ENCODE measurements around the gene LRP1B. TPM values are rescaled to one million over a fixed set of nuclear protein-coding genes. Genes with fewer than 3 reads are reported as not detected.

The LRP1B gene
- total and polyA plus RNA-seq, 5 donors from 2014 or later: not detected

DNA sequence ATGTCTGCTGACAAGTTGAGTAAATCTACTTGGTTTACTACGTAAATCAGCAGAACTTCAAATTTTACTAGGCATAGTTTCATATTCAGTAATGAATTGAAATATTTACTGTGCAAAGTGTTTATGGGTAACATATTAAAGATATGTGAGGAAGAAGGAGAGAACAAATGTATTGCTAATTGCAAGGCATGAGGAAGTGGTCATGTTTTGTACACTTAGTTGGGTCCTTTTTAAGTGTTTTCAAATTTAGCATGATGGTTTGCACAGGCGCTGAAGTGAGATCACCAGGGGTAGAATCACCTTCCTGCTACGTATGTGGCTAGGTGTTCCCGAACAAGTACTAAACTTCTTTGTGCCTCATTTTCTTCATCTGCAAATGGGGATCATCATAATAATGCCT lies 1534.4 kb downstream of the LRP1B start:
- no peaks in the 10 kb centered on the region for H3K27me3 Mint-ChIP-seq
- ATAC-seq (ENCODE audit: low read depth in 2 of 2) (no peak), DNase-seq (no peak)
- no peak overlapping the region for H3K27ac Mint-ChIP-seq
- H3K27me3 ChIP-seq (ENCODE audit: control insufficient read depth, insufficient read depth, low read length): no peaks in the 10 kb centered on the region
- no peaks in the 10 kb centered on the region for H3K9me3 ChIP-seq (ENCODE audit: control insufficient read depth in 2 of 2, low read length in 2 of 2)
- no peak overlapping the region for H3K27ac ChIP-seq (ENCODE audit: insufficient read depth, low read length, poor library complexity, severe bottlenecking)
- no peaks in the 10 kb centered on the region for H3K36me3 Mint-ChIP-seq
- H3K9me3 Mint-ChIP-seq: peaks cover 0 to 10% (median 0%) of the 10 kb centered on the region in 7 donors
- no peaks in the 10 kb centered on the region for H3K4me1 ChIP-seq (ENCODE audit: control insufficient read depth, insufficient read depth, low read length, poor library complexity, severe bottlenecking)
- no peak overlapping the region for H3K4me3 Mint-ChIP-seq
- H3K36me3 ChIP-seq (ENCODE audit: control insufficient read depth, insufficient read depth, low read length): no peaks in the 10 kb centered on the region
- no peaks in the 10 kb centered on the region for H3K4me1 Mint-ChIP-seq
- no peak overlapping the region for H3K4me3 ChIP-seq (ENCODE audit: low read depth, low read length)

DNA sequence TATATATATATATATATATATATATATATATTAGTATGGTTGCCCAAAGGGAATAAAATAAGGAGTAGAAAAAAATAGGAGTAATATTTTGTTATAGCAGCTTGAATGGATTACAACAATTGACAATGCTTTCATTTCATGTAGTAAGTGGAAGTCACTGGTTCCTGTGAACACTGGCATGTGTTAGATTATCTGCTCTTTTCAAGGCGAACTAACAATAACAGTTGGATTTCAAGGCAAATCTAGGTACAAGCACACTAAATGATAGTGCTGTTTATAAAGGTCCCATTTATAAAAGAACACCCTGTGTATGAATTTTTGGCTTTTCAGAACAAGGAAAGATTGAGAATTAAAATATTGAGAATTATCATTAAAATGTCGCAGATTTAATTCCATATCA lies 1535.7 kb downstream of the LRP1B start:
- Mint-ChIP-seq H3K4me1 (no peaks in the 10 kb centered on the region), H3K36me3 (no peaks in the 10 kb centered on the region), H3K4me3 (no peak overlapping the region), H3K27me3 (no peaks in the 10 kb centered on the region), H3K27ac (no peak overlapping the region), H3K9me3 (peaks cover 0 to 10% (median 2%) of the 10 kb centered on the region in 7 donors)
- Histone ChIP-seq H3K36me3 (ENCODE audit: control insufficient read depth, insufficient read depth, low read length) (no peaks in the 10 kb centered on the region), H3K4me1 (ENCODE audit: control insufficient read depth, insufficient read depth, low read length, poor library complexity, severe bottlenecking) (no peaks in the 10 kb centered on the region), H3K4me3 (ENCODE audit: low read depth, low read length) (no peak overlapping the region), H3K27ac (ENCODE audit: insufficient read depth, low read length, poor library complexity, severe bottlenecking) (no peak overlapping the region), H3K27me3 (ENCODE audit: control insufficient read depth, insufficient read depth, low read length) (no peaks in the 10 kb centered on the region), H3K9me3 (ENCODE audit: control insufficient read depth in 2 of 2, low read length in 2 of 2) (no peaks in the 10 kb centered on the region)
- DNase-seq: no peak
- ATAC-seq (ENCODE audit: low read depth in 2 of 2): no peak

DNA sequence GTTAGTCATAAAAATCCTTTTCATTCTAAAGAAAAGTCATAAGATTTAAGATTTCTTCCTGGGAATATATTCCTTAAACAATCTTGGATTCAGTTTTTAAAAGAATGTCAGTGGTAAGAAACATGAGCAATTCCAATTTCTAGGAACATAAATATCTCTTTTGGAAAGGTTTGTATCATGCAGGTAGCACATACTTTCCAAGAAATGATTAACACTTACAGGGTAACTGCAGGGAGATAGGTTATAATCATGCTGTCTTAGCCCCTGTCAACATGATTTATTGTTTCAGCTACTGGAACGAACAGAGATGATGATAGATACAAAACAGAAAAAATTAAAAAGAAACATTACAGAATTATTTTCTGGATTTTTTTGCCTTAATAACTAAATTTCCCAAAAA lies 1537.7 kb downstream of the LRP1B start:
- peaks cover 0 to 10% (median 5%) of the 10 kb centered on the region in 7 donors for H3K9me3 Mint-ChIP-seq

DNA sequence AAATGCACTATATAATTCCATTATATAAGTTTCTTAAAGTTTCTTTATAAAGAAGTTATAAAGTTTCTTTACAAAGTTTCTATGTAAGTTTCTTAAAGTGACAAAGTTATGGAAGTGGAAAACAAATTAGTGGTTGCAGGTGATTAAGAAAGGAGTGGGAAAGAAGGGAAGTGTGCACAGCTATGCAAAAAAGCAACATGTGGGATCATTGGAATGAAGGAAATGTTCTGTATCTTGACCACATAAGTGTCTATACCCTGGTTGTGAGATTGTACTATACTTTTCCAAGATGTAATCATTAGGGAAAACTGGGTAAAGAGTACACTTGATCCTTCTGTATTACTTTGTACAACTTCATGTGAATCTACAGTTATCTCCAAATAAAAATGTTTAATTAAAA lies 1541.1 kb downstream of the LRP1B start:
- Mint-ChIP-seq H3K4me3 (no peak overlapping the region), H3K9me3 (peaks cover 0 to 12% (median 5%) of the 10 kb centered on the region in 7 donors), H3K27ac (no peak overlapping the region), H3K36me3 (no peaks in the 10 kb centered on the region), H3K4me1 (no peaks in the 10 kb centered on the region), H3K27me3 (no peaks in the 10 kb centered on the region)
- Histone ChIP-seq H3K27ac (ENCODE audit: insufficient read depth, low read length, poor library complexity, severe bottlenecking) (no peak overlapping the region), H3K4me1 (ENCODE audit: control insufficient read depth, insufficient read depth, low read length, poor library complexity, severe bottlenecking) (no peaks in the 10 kb centered on the region), H3K27me3 (ENCODE audit: control insufficient read depth, insufficient read depth, low read length) (no peaks in the 10 kb centered on the region), H3K9me3 (ENCODE audit: control insufficient read depth in 2 of 2, low read length in 2 of 2) (peaks cover 1 to 4% of the 10 kb centered on the region in 2 experiments), H3K36me3 (ENCODE audit: control insufficient read depth, insufficient read depth, low read length) (no peaks in the 10 kb centered on the region), H3K4me3 (ENCODE audit: low read depth, low read length) (no peak overlapping the region)
- no peak for ATAC-seq (ENCODE audit: low read depth in 2 of 2)
- no peak for DNase-seq

More for the DNA sequence above, 1537.7 kb downstream of the LRP1B start:
- Histone ChIP-seq H3K9me3 (ENCODE audit: control insufficient read depth in 2 of 2, low read length in 2 of 2) (no peaks in the 10 kb centered on the region), H3K4me3 (ENCODE audit: low read depth, low read length) (no peak overlapping the region), H3K27ac (ENCODE audit: insufficient read depth, low read length, poor library complexity, severe bottlenecking) (no peak overlapping the region), H3K36me3 (ENCODE audit: control insufficient read depth, insufficient read depth, low read length) (no peaks in the 10 kb centered on the region), H3K4me1 (ENCODE audit: control insufficient read depth, insufficient read depth, low read length, poor library complexity, severe bottlenecking) (no peaks in the 10 kb centered on the region), H3K27me3 (ENCODE audit: control insufficient read depth, insufficient read depth, low read length) (no peaks in the 10 kb centered on the region)
- Mint-ChIP-seq H3K4me1 (no peaks in the 10 kb centered on the region), H3K36me3 (no peaks in the 10 kb centered on the region), H3K27ac (no peak overlapping the region), H3K4me3 (no peak overlapping the region), H3K27me3 (no peaks in the 10 kb centered on the region)
- DNase-seq: no peak
- no peak for ATAC-seq (ENCODE audit: low read depth in 2 of 2)

DNA sequence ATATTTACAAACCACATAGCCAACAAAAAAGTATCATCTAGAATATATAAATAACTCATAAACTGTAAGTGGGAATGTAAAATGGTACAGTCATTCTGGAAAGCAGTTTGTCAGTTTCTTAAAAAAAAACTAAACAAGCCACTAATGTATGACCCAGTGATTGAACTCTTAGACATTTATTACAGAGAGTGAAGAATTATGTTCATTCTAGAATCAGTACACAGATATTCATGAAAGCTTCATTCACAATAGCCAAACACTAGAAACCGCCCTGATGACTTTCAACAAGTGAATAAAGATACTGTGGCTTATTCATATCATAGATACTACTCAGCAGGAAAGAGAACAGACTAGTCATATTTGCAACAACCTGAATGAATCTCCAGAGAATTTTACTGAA lies 1541.5 kb downstream of the LRP1B start:
- Histone ChIP-seq H3K4me3 (ENCODE audit: low read depth, low read length) (no peak overlapping the region), H3K36me3 (ENCODE audit: control insufficient read depth, insufficient read depth, low read length) (no peaks in the 10 kb centered on the region), H3K27ac (ENCODE audit: insufficient read depth, low read length, poor library complexity, severe bottlenecking) (no peak overlapping the region), H3K27me3 (ENCODE audit: control insufficient read depth, insufficient read depth, low read length) (no peaks in the 10 kb centered on the region), H3K4me1 (ENCODE audit: control insufficient read depth, insufficient read depth, low read length, poor library complexity, severe bottlenecking) (no peaks in the 10 kb centered on the region), H3K9me3 (ENCODE audit: control insufficient read depth in 2 of 2, low read length in 2 of 2) (peaks cover 4% of the 10 kb centered on the region in 2 experiments)
- DNase-seq: no peak
- no peak for ATAC-seq (ENCODE audit: low read depth in 2 of 2)
- Mint-ChIP-seq H3K4me1 (no peaks in the 10 kb centered on the region), H3K27me3 (no peaks in the 10 kb centered on the region), H3K27ac (no peak overlapping the region), H3K4me3 (no peak overlapping the region), H3K9me3 (peaks cover 0 to 12% (median 5%) of the 10 kb centered on the region in 7 donors), H3K36me3 (no peaks in the 10 kb centered on the region)

DNA sequence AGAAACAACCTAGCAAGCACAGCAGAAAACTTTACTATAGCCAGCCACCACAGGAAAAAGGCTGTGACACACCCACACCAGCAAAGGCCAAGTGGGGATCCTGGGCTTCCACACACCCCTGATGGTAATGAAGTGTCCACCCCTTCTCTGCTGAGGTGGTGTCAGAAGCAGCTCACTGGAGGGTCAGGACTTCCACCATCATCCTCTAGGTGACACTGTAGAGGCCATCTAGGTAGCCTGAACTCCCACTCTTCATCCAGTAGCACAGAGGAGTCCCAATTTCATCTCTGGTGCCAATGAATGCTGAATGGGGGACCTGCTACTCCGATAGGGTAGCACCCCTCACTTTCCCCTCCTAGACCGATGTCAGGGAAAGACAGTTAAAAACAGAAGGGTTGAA lies 1544.4 kb downstream of the LRP1B start:
- Mint-ChIP-seq H3K27me3 (no peaks in the 10 kb centered on the region), H3K9me3 (peaks cover 0 to 16% (median 5%) of the 10 kb centered on the region in 7 donors), H3K27ac (no peak overlapping the region), H3K4me1 (no peaks in the 10 kb centered on the region), H3K4me3 (no peak overlapping the region), H3K36me3 (no peaks in the 10 kb centered on the region)
- ATAC-seq (ENCODE audit: low read depth in 2 of 2) (no peak), DNase-seq (no peak)
- Histone ChIP-seq H3K4me3 (ENCODE audit: low read depth, low read length) (no peak overlapping the region), H3K4me1 (ENCODE audit: control insufficient read depth, insufficient read depth, low read length, poor library complexity, severe bottlenecking) (no peaks in the 10 kb centered on the region), H3K36me3 (ENCODE audit: control insufficient read depth, insufficient read depth, low read length) (no peaks in the 10 kb centered on the region), H3K27me3 (ENCODE audit: control insufficient read depth, insufficient read depth, low read length) (no peaks in the 10 kb centered on the region), H3K27ac (ENCODE audit: insufficient read depth, low read length, poor library complexity, severe bottlenecking) (no peak overlapping the region), H3K9me3 (ENCODE audit: control insufficient read depth in 2 of 2, low read length in 2 of 2) (peaks cover 4% of the 10 kb centered on the region in 2 experiments)

DNA sequence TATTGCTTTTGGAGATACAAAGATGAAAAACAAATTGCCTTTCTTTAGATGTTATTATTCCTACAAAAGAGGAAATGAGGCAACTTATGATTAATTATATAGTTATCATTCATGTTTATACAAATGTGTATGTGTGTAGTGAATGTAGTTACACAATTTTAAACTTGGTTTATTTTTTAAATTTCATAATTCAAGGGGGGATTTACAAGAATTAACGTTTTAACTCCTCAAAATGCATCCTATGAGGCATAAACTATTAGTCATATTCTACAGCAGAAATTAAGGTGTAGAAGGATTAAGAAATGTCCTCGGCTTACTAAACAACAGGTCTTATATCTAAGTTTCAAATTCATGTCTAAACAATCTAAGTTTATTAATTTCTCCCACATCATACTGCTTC lies 1545.8 kb downstream of the LRP1B start:
- H3K27ac ChIP-seq (ENCODE audit: insufficient read depth, low read length, poor library complexity, severe bottlenecking): no peak overlapping the region
- no peaks in the 10 kb centered on the region for H3K36me3 Mint-ChIP-seq
- no peaks in the 10 kb centered on the region for H3K4me1 ChIP-seq (ENCODE audit: control insufficient read depth, insufficient read depth, low read length, poor library complexity, severe bottlenecking)
- no peak for DNase-seq
- no peaks in the 10 kb centered on the region for H3K27me3 Mint-ChIP-seq
- no peaks in the 10 kb centered on the region for H3K27me3 ChIP-seq (ENCODE audit: control insufficient read depth, insufficient read depth, low read length)
- no peak overlapping the region for H3K27ac Mint-ChIP-seq
- no peak overlapping the region for H3K4me3 Mint-ChIP-seq
- no peaks in the 10 kb centered on the region for H3K4me1 Mint-ChIP-seq
- no peak for ATAC-seq (ENCODE audit: low read depth in 2 of 2)
- no peaks in the 10 kb centered on the region for H3K36me3 ChIP-seq (ENCODE audit: control insufficient read depth, insufficient read depth, low read length)
- peaks cover 4% of the 10 kb centered on the region in 2 experiments for H3K9me3 ChIP-seq (ENCODE audit: control insufficient read depth in 2 of 2, low read length in 2 of 2)
- H3K9me3 Mint-ChIP-seq: peaks cover 0 to 13% (median 5%) of the 10 kb centered on the region in 7 donors
- H3K4me3 ChIP-seq (ENCODE audit: low read depth, low read length): no peak overlapping the region

DNA sequence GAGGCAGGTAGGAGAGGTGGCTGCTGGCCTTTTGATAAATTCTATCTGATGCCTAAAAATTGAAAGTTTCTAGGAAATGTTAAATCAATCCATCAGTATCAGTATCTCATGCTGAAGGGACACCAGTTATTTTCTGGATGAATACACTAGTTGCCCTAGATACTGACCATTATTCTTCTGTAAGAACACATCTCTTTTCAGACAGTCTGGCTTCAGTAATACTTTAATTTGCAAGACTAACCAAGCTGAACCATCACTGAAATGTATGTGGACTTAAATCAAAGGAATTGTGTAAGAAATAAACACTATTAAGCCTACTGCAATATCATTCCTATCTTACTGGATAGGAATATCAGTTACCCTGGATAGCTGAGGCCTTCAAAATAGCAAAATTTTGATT lies 1546.3 kb downstream of the LRP1B start:
- Mint-ChIP-seq H3K4me1 (no peaks in the 10 kb centered on the region), H3K9me3 (peaks cover 0 to 13% (median 5%) of the 10 kb centered on the region in 7 donors), H3K36me3 (no peaks in the 10 kb centered on the region), H3K27ac (no peak overlapping the region), H3K4me3 (no peak overlapping the region), H3K27me3 (no peaks in the 10 kb centered on the region)
- ATAC-seq (ENCODE audit: low read depth in 2 of 2) (no peak), DNase-seq (no peak)
- H3K4me3 ChIP-seq (ENCODE audit: low read depth, low read length): no peak overlapping the region
- H3K27me3 ChIP-seq (ENCODE audit: control insufficient read depth, insufficient read depth, low read length): no peaks in the 10 kb centered on the region
- peaks cover 4% of the 10 kb centered on the region in 2 experiments for H3K9me3 ChIP-seq (ENCODE audit: control insufficient read depth in 2 of 2, low read length in 2 of 2)
- H3K36me3 ChIP-seq (ENCODE audit: control insufficient read depth, insufficient read depth, low read length): no peaks in the 10 kb centered on the region
- H3K27ac ChIP-seq (ENCODE audit: insufficient read depth, low read length, poor library complexity, severe bottlenecking): no peak overlapping the region
- no peaks in the 10 kb centered on the region for H3K4me1 ChIP-seq (ENCODE audit: control insufficient read depth, insufficient read depth, low read length, poor library complexity, severe bottlenecking)

Data from CD4-positive, CD25-positive, alpha-beta regulatory T cell (primary cell).